Mammary epithelial cell (primary cell): ENCODE results near the gene IP6K3.

ENCODE experiments used
- EZH2 ChIP-seq: IDR thresholded peaks from 2 replicates; pipeline ENCODE4 v1.6.1; 2012; ENCODE audit warnings: low read length, inconsistent platforms, borderline replicate concordance
- TF ChIP-seq, protein P1 (sequence below), 2 donors: IDR thresholded peaks in 1 of 2; conservative IDR thresholded peaks in 1 of 2; 2 replicates each; pipeline ENCODE4 v1.5.1; 2011 to 2012; ENCODE audit warnings: inconsistent platforms in 2 of 2, low read length in 2 of 2, mild to moderate bottlenecking in 2 of 2, control low read depth in 1 of 2, low read depth in 1 of 2; ENCODE audit not compliant: insufficient read depth in 1 of 2; ENCODE audit errors: extremely low read depth in 1 of 2

DNA sequence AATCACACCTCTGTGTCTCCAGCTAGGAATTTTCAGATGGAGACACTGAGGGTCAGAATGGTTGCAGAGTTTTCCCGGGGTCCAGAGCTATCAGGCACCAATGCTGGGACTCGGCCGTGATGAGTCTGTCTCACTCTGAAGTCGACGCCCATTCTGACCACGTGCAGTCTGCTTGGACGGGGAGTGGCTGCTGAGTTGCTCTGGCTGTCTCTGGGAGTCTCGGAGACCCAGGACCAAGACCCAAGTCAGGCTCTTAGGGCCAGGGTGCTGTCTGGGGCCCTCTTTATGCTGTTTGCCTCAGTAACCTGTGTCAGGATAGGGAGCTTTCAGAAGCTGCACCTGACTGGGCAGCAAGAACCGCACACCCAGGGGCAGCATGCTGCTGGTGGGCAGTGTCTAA lies 4.6 kb downstream of the IP6K3 start:
- TF ChIP-seq, protein P1, sequence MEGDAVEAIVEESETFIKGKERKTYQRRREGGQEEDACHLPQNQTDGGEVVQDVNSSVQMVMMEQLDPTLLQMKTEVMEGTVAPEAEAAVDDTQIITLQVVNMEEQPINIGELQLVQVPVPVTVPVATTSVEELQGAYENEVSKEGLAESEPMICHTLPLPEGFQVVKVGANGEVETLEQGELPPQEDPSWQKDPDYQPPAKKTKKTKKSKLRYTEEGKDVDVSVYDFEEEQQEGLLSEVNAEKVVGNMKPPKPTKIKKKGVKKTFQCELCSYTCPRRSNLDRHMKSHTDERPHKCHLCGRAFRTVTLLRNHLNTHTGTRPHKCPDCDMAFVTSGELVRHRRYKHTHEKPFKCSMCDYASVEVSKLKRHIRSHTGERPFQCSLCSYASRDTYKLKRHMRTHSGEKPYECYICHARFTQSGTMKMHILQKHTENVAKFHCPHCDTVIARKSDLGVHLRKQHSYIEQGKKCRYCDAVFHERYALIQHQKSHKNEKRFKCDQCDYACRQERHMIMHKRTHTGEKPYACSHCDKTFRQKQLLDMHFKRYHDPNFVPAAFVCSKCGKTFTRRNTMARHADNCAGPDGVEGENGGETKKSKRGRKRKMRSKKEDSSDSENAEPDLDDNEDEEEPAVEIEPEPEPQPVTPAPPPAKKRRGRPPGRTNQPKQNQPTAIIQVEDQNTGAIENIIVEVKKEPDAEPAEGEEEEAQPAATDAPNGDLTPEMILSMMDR (conservative IDR thresholded peaks at IDR 0.05 in 1 of 2, IDR thresholded peaks at IDR 0.05 in 1 of 2; ENCODE audit: extremely low read depth in 1 of 2, insufficient read depth in 1 of 2, low read depth in 1 of 2, low read length in 2 of 2) = no peak
- no peak for TF ChIP-seq EZH2
